Stromal cell of bone marrow (primary cell): ENCODE data around the gene COQ5.
"Not testable (repeated sequence)": the region's sequence is repeated elsewhere in the genome, so short reads cannot be mapped to it uniquely, and the experiment has no call there.

Experiments used
- DNase-seq: peaks from one replicate; pipeline ENCODE4 v3.0.0-alpha.2; 2012; ENCODE audit warnings: low read depth

Gene COQ5

GRCh38 chr12:120528861-120529525, at the start of gene COQ5:
Gene COQ5 (minus strand): TSS chr12:120529158. CDS start chr12:120529141, 17 bp downstream.
- peak; percentile 76 for DNase-seq

GRCh38 chr12:120574106-120574505, 45.1 kb upstream of the COQ5 start:
- no peak for DNase-seq

GRCh38 chr12:120573560-120573959, 44.6 kb upstream of the COQ5 start:
- DNase-seq: no peak

- DNase-seq: no peak
Measured at GRCh38 chr12:120571299-120571698, 42.3 kb upstream of the COQ5 start.

- DNase-seq: no peak
Measured at GRCh38 chr12:120563495-120563894, 34.5 kb upstream of the COQ5 start.

GRCh38 chr12:120562906-120563305, 33.9 kb upstream of the COQ5 start:
- no peak for DNase-seq

- no peak for DNase-seq
Measured at GRCh38 chr12:120557589-120557988, 28.6 kb upstream of the COQ5 start.

- no peak for DNase-seq
Measured at GRCh38 chr12:120554678-120555077, 25.7 kb upstream of the COQ5 start.

- no peak for DNase-seq
Measured at GRCh38 chr12:120546050-120546386, 17.1 kb upstream of the COQ5 start.

- no peak for DNase-seq
Measured at GRCh38 chr12:120544691-120545090, 15.7 kb upstream of the COQ5 start.

GRCh38 chr12:120542166-120542565, 13.2 kb upstream of the COQ5 start:
- no peak for DNase-seq

- DNase-seq: no peak
Measured at GRCh38 chr12:120540445-120540844, 11.5 kb upstream of the COQ5 start.

GRCh38 chr12:120539303-120539702, 10.3 kb upstream of the COQ5 start:
- DNase-seq: no peak

GRCh38 chr12:120538281-120539156, 9.6 kb upstream of the COQ5 start:
- DNase-seq: no peak

GRCh38 chr12:120537856-120538220, 8.9 kb upstream of the COQ5 start:
- DNase-seq: no peak

GRCh38 chr12:120536064-120536791, 7.3 kb upstream of the COQ5 start:
- no peak for DNase-seq

- peak; percentile 67 for DNase-seq
Measured at GRCh38 chr12:120534703-120535655, 6.0 kb upstream of the COQ5 start.

GRCh38 chr12:120534203-120534702, 5.3 kb upstream of the COQ5 start, which contains the start of gene RNF10:
Gene RNF10 (plus strand): TSS chr12:120534356. CDS start chr12:120534812, 456 bp downstream.
- peak; percentile 78 for DNase-seq

GRCh38 chr12:120532701-120533238, 3.8 kb upstream of the COQ5 start:
- no peak for DNase-seq

GRCh38 chr12:120530418-120530761, 1.4 kb upstream of the COQ5 start:
- DNase-seq: not testable (repeated sequence)
